SK-N-SH (cell line): ENCODE measurements around the gene SKIC8. TPM values are rescaled to one million over a fixed set of nuclear protein-coding genes. Genes with fewer than 3 reads are reported as not detected.

ENCODE experiments used
- CTCF ChIA-PET: fragments of 300-600, 350-600 bp; formaldehyde crosslinking; extraction: SDS; loops from one replicate; lab custom pipeline; 2021; lab: Yijun Ruan, JAX
- POLR2A ChIA-PET: fragments of 350-600 bp; sonication (Branson Sonifier 250); formaldehyde crosslinking; extraction: SDS; loops from one replicate; lab custom pipeline; 2020; ENCODE audit warnings: antibody characterized with exemption, inconsistent platforms; lab: Yijun Ruan, JAX
- DNase-seq: peaks from one replicate; pipeline ENCODE4 v3.0.0; 2012
- H2AFZ ChIP-seq: fragments of 200-600 bp; sonication (generic); 2 replicates; pipeline ENCODE4 v1.8.1; 2016; ENCODE audit warnings: antibody characterized with exemption, mild to moderate bottlenecking, low read depth
- H3F3A ChIP-seq: fragments of 200-600 bp; sonication (generic); replicated peaks from 2 replicates; pipeline ENCODE3; 2016; ENCODE audit warnings: antibody characterized with exemption, mild to moderate bottlenecking; ENCODE audit not compliant: insufficient read depth
- H3K27ac ChIP-seq, 2 experiments: fragments of 200-500 bp in 1 of 2; fragments of 200-600 bp in 1 of 2; sonication (Bioruptor generic) in 1 of 2; sonication (generic), shearing (Covaris generic) in 1 of 2; 2 replicates each; pipeline versions ENCODE4 v1.5.1 to v1.6.1; 2014 to 2016; ENCODE audit warnings: low read depth in 2 of 2, inconsistent platforms in 1 of 2, low read length in 1 of 2, mild to moderate bottlenecking in 1 of 2, mixed read lengths in 1 of 2
- H3K27me3 ChIP-seq: fragments of 200-600 bp; sonication (generic), shearing (Covaris generic); 2 replicates; pipeline ENCODE4 v1.6.1; 2016; ENCODE audit warnings: mixed run types; ENCODE audit not compliant: insufficient read depth
- H3K36me3 ChIP-seq, 2 experiments: fragments of 200-500 bp in 1 of 2; fragments of 200-600 bp in 1 of 2; sonication (Bioruptor generic) in 1 of 2; sonication (generic) in 1 of 2; replicated peaks in 1 of 2; 2 replicates each; pipeline versions ENCODE3 to v1.5.1; 2014 to 2016; ENCODE audit warnings: low read length in 1 of 2, mild to moderate bottlenecking in 1 of 2; ENCODE audit not compliant: insufficient read depth in 2 of 2, control insufficient read depth in 1 of 2
- H3K4me1 ChIP-seq, 2 experiments: fragments of 200-500 bp in 1 of 2; fragments of 200-600 bp in 1 of 2; sonication (Bioruptor generic) in 1 of 2; sonication (generic), shearing (Covaris generic) in 1 of 2; 2 replicates each; pipeline versions ENCODE4 v1.5.1 to v1.6.1; 2014 to 2016; ENCODE audit warnings: low read depth in 1 of 2, low read length in 1 of 2, mixed run types in 1 of 2; ENCODE audit not compliant: insufficient read depth in 2 of 2, control insufficient read depth in 1 of 2
- H3K4me2 ChIP-seq: fragments of 200-600 bp; sonication (generic), shearing (Covaris generic); 2 replicates; pipeline ENCODE4 v1.6.1; 2017; ENCODE audit warnings: mixed run types
- H3K4me3 ChIP-seq, 2 experiments: fragments of 200-500 bp in 1 of 2; fragments of 200-600 bp in 1 of 2; sonication (Bioruptor generic) in 1 of 2; sonication (generic), shearing (Covaris generic) in 1 of 2; 2 replicates each; pipeline versions ENCODE4 v1.5.1 to v1.8.1; 2014 to 2016; ENCODE audit warnings: low read depth in 2 of 2, inconsistent platforms in 1 of 2, low read length in 1 of 2, mild to moderate bottlenecking in 1 of 2, mixed read lengths in 1 of 2, moderate library complexity in 1 of 2
- H3K79me2 ChIP-seq: fragments of 200-600 bp; sonication (generic); 2 replicates; pipeline ENCODE4 v1.8.1; 2017; ENCODE audit warnings: mild to moderate bottlenecking; ENCODE audit not compliant: insufficient read depth
- H3K9ac ChIP-seq: fragments of 200-600 bp; sonication (generic); 2 replicates; pipeline ENCODE4 v1.6.1; 2017; ENCODE audit warnings: mixed run types
- H3K9me2 ChIP-seq: fragments of 200-600 bp; sonication (generic); 2 replicates; pipeline ENCODE4 v1.6.1; 2017; ENCODE audit warnings: mixed run types
- H3K9me3 ChIP-seq: fragments of 200-600 bp; sonication (generic); 2 replicates; pipeline ENCODE4 v1.6.1; 2017; ENCODE audit warnings: mixed run types, mild to moderate bottlenecking, moderate library complexity
- H4K20me1 ChIP-seq: fragments of 200-600 bp; sonication (generic); 2 replicates; pipeline ENCODE4 v1.6.1; 2017; ENCODE audit warnings: mild to moderate bottlenecking, mixed run types; ENCODE audit not compliant: insufficient read depth
- CTCF ChIP-seq: fragments of 200-600 bp; sonication (generic); IDR thresholded peaks from 2 replicates; pipeline ENCODE4 v1.6.1; 2017; ENCODE audit warnings: antibody characterized with exemption, mild to moderate bottlenecking, moderate library complexity
- ELF1 ChIP-seq: IDR thresholded peaks from 2 replicates; pipeline ENCODE4 v1.4.0; 2012
- EP300 ChIP-seq, 2 experiments: IDR thresholded peaks; 2 replicates each; pipeline versions ENCODE4 v1.4.0 to v1.6.1; 2012; ENCODE audit warnings: borderline replicate concordance in 1 of 2, low read depth in 1 of 2, low read length in 1 of 2
- EZH2phosphoT487 ChIP-seq: fragments of 200-600 bp; sonication (generic); IDR thresholded peaks from 2 replicates; pipeline ENCODE4 v1.6.1; 2017; ENCODE audit warnings: low read depth, mixed run types, mild to moderate bottlenecking, antibody characterized with exemption, moderate library complexity, borderline replicate concordance
- FOXM1 ChIP-seq: IDR thresholded peaks from 2 replicates; pipeline ENCODE4 v1.4.0; 2012; ENCODE audit warnings: low read depth, mild to moderate bottlenecking
- GATA2 ChIP-seq: sonication (generic); formaldehyde crosslinking; IDR thresholded peaks from 2 replicates; pipeline ENCODE4 v1.5.0; 2020; ENCODE audit warnings: mild to moderate bottlenecking, missing genetic modification reagents
- JUND ChIP-seq: IDR thresholded peaks from 2 replicates; pipeline ENCODE4 v1.4.0; 2012
- MAX ChIP-seq: IDR thresholded peaks from 2 replicates; pipeline ENCODE4 v1.4.0; 2012; ENCODE audit warnings: low read depth
- MEF2A ChIP-seq: IDR thresholded peaks from 2 replicates; pipeline ENCODE4 v1.4.0; 2012; ENCODE audit warnings: low read depth, borderline replicate concordance
- NRF1 ChIP-seq: IDR thresholded peaks from 2 replicates; pipeline ENCODE4 v1.6.1; 2012; ENCODE audit warnings: low read depth, mild to moderate bottlenecking, low read length
- PBX3 ChIP-seq: IDR thresholded peaks from 2 replicates; pipeline ENCODE4; 2012
- POLR2AphosphoS5 ChIP-seq: IDR thresholded peaks from 2 replicates; pipeline ENCODE4 v1.6.1; 2012; ENCODE audit warnings: low read depth, low read length
- RCOR1 ChIP-seq: fragments of 150-350 bp; IDR thresholded peaks from 2 replicates; pipeline ENCODE4 v1.6.1; 2017; ENCODE audit warnings: antibody characterized with exemption, low read length
- SIN3A ChIP-seq: IDR thresholded peaks from 2 replicates; pipeline ENCODE4 v1.6.1; 2012; ENCODE audit warnings: low read depth, mild to moderate bottlenecking, low read length, moderate library complexity, borderline replicate concordance
- TAF1 ChIP-seq: IDR thresholded peaks from 2 replicates; pipeline ENCODE4 v1.6.1; 2012; ENCODE audit warnings: low read depth, mild to moderate bottlenecking, low read length, moderate library complexity, borderline replicate concordance
- USF1 ChIP-seq: IDR thresholded peaks from 2 replicates; pipeline ENCODE4 v1.4.0; 2012; ENCODE audit warnings: low read depth, borderline replicate concordance
- YY1 ChIP-seq: IDR thresholded peaks from 2 replicates; pipeline ENCODE4 v1.4.0; 2012; ENCODE audit warnings: low read depth, mild to moderate bottlenecking
- WGBS: methylation state at CpG from one replicate; pipeline ENCODE4 v1.1.6; 2017; ENCODE audit warnings: low lambda C conversion rate; 5-methylcytosine and 5-hydroxymethylcytosine counted together
- polyA plus RNA-seq, 3 experiments: library from polyadenylated mRNA; depleted of rRNA; stranded (reverse); fragments of >200 nt; gene quantifications; 2 replicates each; pipeline ENCODE4 v1.2.3, GENCODE V29; 2012

SKIC8 gene
- polyA plus RNA-seq, 1 of the 3 experiments (the other 2 are of a cell fraction) = 78.8 TPM

- no peak for TF ChIP-seq RCOR1
- no peak for TF ChIP-seq YY1
- TF ChIP-seq ELF1 = no peak
- no peak for TF ChIP-seq POLR2AphosphoS5
- TF ChIP-seq EP300 (IDR thresholded peaks at IDR 0.05; ENCODE audit: borderline replicate concordance in 1 of 2, low read depth in 1 of 2, low read length in 1 of 2) = no peak
- TF ChIP-seq USF1 = no peak
Observed at GRCh38 chr15:78322724-78323521, 23.5 kb upstream of the SKIC8 start (continued).

GRCh38 chr15:78322243-78322642 is 22.8 kb upstream of the SKIC8 start:
- WGBS = 35% methylated on average over 10 of the region's 15 CpGs
- Histone ChIP-seq H3K27me3 (no peaks in the 10 kb centered on the region), H3K9me2 (no peaks in the 10 kb centered on the region), H3K79me2 (no peaks in the 10 kb centered on the region), H3K4me3 (no peak overlapping the region), H3F3A (no peaks in the 10 kb centered on the region), H4K20me1 (no peaks in the 10 kb centered on the region), H3K4me1 (peaks cover 3 to 27% of the 10 kb centered on the region in 2 experiments; a peak in 2 of 4 replicates), H2AFZ (peak overlapping the region; percentile 93; the same call in 1 of the 2 replicates), H3K36me3 (no peaks in the 10 kb centered on the region), H3K4me2 (no peak overlapping the region), H3K9ac (0 out of 2 replicates have a peak overlapping the region, but pooled peaks have one; percentile 36), H3K27ac (peak overlapping the region in 1 of 2 experiments; percentile 67; a peak in 2 of 4 replicates), H3K9me3 (no peaks in the 10 kb centered on the region)
- CTCF ChIA-PET = interaction anchor here (0.6 to 31.8 kb wide), 5 partner anchors 8 to 159 kb away, joined by 3 to 772 read pairs (median 4); no protein-coding TSS in a partner anchor
- TF ChIP-seq GATA2 (CRISPR knock-in tag) (no peak), SIN3A (no peak), EP300 (IDR thresholded peaks at IDR 0.05; ENCODE audit: borderline replicate concordance in 1 of 2, low read depth in 1 of 2, low read length in 1 of 2) (peak in 1 of 2 experiments; percentile 40; a peak in 1 of 4 replicates), FOXM1 (no peak), CTCF (no peak)
- TF ChIP-seq, all 33 proteins: peak for 1
- peak; percentile 81 for DNase-seq
- POLR2A ChIA-PET = interaction anchor here (1.2 kb wide), 1 partner anchor 115 kb away, joined by 4 read pairs; the partner anchor contains the start of gene IREB2

GRCh38 chr15:78321786-78322185 is 22.4 kb upstream of the SKIC8 start:
- Histone ChIP-seq H3K9me3 (no peaks in the 10 kb centered on the region), H3K9ac (no peak overlapping the region), H3K4me2 (no peak overlapping the region), H4K20me1 (no peaks in the 10 kb centered on the region), H3K4me1 (peaks cover 3 to 31% of the 10 kb centered on the region in 2 experiments; a peak in 2 of 4 replicates), H3K36me3 (no peaks in the 10 kb centered on the region), H2AFZ (peak overlapping the region; percentile 93; the same call in 1 of the 2 replicates), H3K4me3 (no peak overlapping the region), H3K27ac (peak overlapping the region in 1 of 2 experiments; percentile 67; a peak in 2 of 4 replicates), H3F3A (no peaks in the 10 kb centered on the region), H3K9me2 (no peaks in the 10 kb centered on the region), H3K27me3 (no peaks in the 10 kb centered on the region), H3K79me2 (no peaks in the 10 kb centered on the region)
- ChIA-PET CTCF (interaction anchor here (0.9 to 31.8 kb wide), 5 partner anchors 8 to 160 kb away, joined by 3 to 772 read pairs (median 4); no protein-coding TSS in a partner anchor), POLR2A (interaction anchor here (1.2 kb wide), 1 partner anchor 116 kb away, joined by 4 read pairs; the partner anchor contains the start of gene IREB2)
- 75% methylated on average over 2 of the region's 4 CpGs for WGBS
- TF ChIP-seq EZH2phosphoT487 (no peak), TAF1 (no peak), RCOR1 (no peak), MAX (no peak), MEF2A (no peak), FOXM1 (no peak), NRF1 (no peak), YY1 (no peak), EP300 (IDR thresholded peaks at IDR 0.05; ENCODE audit: borderline replicate concordance in 1 of 2, low read depth in 1 of 2, low read length in 1 of 2) (no peak), JUND (no peak), PBX3 (no peak), POLR2AphosphoS5 (no peak)
- peak; percentile 44 for DNase-seq
